ENCODE results near the gene ITGB1BP2.

- TF ChIP-seq RARB (CRISPR knock-in tag; IDR thresholded peaks at IDR 0.05), result no peak
- no peak for TF ChIP-seq PATZ1 (CRISPR knock-in tag; IDR thresholded peaks at IDR 0.05; ENCODE audit: borderline replicate concordance)
- TF ChIP-seq CSRNP3 (CRISPR knock-in tag; IDR thresholded peaks at IDR 0.05), result no peak
- TF ChIP-seq, protein P1, sequence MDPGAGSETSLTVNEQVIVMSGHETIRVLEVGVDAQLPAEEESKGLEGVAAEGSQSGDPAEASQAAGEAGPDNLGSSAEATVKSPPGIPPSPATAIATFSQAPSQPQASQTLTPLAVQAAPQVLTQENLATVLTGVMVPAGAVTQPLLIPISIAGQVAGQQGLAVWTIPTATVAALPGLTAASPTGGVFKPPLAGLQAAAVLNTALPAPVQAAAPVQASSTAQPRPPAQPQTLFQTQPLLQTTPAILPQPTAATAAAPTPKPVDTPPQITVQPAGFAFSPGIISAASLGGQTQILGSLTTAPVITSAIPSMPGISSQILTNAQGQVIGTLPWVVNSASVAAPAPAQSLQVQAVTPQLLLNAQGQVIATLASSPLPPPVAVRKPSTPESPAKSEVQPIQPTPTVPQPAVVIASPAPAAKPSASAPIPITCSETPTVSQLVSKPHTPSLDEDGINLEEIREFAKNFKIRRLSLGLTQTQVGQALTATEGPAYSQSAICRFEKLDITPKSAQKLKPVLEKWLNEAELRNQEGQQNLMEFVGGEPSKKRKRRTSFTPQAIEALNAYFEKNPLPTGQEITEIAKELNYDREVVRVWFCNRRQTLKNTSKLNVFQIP (CRISPR knock-in tag; IDR thresholded peaks at IDR 0.05; ENCODE audit: borderline replicate concordance, low read depth), result no peak
- no peak for TF ChIP-seq ARNTL (CRISPR knock-in tag; IDR thresholded peaks at IDR 0.05; ENCODE audit: borderline replicate concordance, low read depth)
- TF ChIP-seq ZNF565 (CRISPR knock-in tag; conservative IDR thresholded peaks at IDR 0.05; ENCODE audit: low read depth), result no peak
- TF ChIP-seq OSR1 (CRISPR knock-in tag; IDR thresholded peaks at IDR 0.05), result no peak
- no peak for TF ChIP-seq ZNF8 (CRISPR knock-in tag; IDR thresholded peaks at IDR 0.05)
- no peak for TF ChIP-seq ZFP3 (CRISPR knock-in tag; IDR thresholded peaks at IDR 0.05)
- TF ChIP-seq, protein P2, sequence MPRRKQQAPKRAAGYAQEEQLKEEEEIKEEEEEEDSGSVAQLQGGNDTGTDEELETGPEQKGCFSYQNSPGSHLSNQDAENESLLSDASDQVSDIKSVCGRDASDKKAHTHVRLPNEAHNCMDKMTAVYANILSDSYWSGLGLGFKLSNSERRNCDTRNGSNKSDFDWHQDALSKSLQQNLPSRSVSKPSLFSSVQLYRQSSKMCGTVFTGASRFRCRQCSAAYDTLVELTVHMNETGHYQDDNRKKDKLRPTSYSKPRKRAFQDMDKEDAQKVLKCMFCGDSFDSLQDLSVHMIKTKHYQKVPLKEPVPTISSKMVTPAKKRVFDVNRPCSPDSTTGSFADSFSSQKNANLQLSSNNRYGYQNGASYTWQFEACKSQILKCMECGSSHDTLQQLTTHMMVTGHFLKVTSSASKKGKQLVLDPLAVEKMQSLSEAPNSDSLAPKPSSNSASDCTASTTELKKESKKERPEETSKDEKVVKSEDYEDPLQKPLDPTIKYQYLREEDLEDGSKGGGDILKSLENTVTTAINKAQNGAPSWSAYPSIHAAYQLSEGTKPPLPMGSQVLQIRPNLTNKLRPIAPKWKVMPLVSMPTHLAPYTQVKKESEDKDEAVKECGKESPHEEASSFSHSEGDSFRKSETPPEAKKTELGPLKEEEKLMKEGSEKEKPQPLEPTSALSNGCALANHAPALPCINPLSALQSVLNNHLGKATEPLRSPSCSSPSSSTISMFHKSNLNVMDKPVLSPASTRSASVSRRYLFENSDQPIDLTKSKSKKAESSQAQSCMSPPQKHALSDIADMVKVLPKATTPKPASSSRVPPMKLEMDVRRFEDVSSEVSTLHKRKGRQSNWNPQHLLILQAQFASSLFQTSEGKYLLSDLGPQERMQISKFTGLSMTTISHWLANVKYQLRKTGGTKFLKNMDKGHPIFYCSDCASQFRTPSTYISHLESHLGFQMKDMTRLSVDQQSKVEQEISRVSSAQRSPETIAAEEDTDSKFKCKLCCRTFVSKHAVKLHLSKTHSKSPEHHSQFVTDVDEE (CRISPR knock-in tag; IDR thresholded peaks at IDR 0.05), result no peak
- no peak for TF ChIP-seq CSDC2 (CRISPR knock-in tag; IDR thresholded peaks at IDR 0.05)
- no peak for TF ChIP-seq TCF4 (CRISPR knock-in tag; IDR thresholded peaks at IDR 0.05; ENCODE audit: borderline replicate concordance)
These were observed 1.1 kb downstream of the ITGB1BP2 start for GRCh38 chrX:71302461-71303213.
